Ishikawa (cell line): ENCODE results near the gene LMAN1L.

ENCODE experiments used
- EP300 ChIP-seq: IDR thresholded peaks from 2 replicates; pipeline ENCODE4 v1.6.1; 2012; ENCODE audit warnings: borderline replicate concordance
- YY1 ChIP-seq: IDR thresholded peaks from 2 replicates; pipeline ENCODE4 v1.6.1; 2012; ENCODE audit warnings: low read depth
- TF ChIP-seq, protein P1 (sequence below): IDR thresholded peaks from 2 replicates; pipeline ENCODE4 v1.6.1; 2012

- TF ChIP-seq, protein P1, sequence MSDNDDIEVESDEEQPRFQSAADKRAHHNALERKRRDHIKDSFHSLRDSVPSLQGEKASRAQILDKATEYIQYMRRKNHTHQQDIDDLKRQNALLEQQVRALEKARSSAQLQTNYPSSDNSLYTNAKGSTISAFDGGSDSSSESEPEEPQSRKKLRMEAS: no peak
- TF ChIP-seq EP300 (no peak), YY1 (no peak)
Measured at GRCh38 chr15:74768771-74769342, 43.8 kb upstream of the LMAN1L start.
